Kidney epithelial cell (primary cell): ENCODE measurements around the gene RSRC1. TPM values are rescaled to one million over a fixed set of nuclear protein-coding genes. Genes with fewer than 3 reads are reported as not detected.
"Not testable (repeated sequence)": the region's sequence is repeated elsewhere in the genome, so short reads cannot be mapped to it uniquely, and the experiment has no call there.

Experiments used
- DNase-seq: peaks from one replicate; pipeline ENCODE4 v3.0.0-alpha.2; 2010; ENCODE audit warnings: low read depth
- H3K27me3 ChIP-seq: 2 replicates; pipeline ENCODE4 v1.6.0; 2011; ENCODE audit warnings: low read length; ENCODE audit not compliant: control insufficient read depth, insufficient read depth
- H3K36me3 ChIP-seq: 2 replicates; pipeline ENCODE4 v1.5.1; 2011; ENCODE audit warnings: low read length; ENCODE audit not compliant: control insufficient read depth, insufficient read depth
- H3K4me3 ChIP-seq: 2 replicates; pipeline ENCODE4 v1.5.1; 2011; ENCODE audit warnings: low read depth, mild to moderate bottlenecking, control low read depth, low read length
- total RNA-seq: library from RNA; depleted of rRNA; stranded (reverse); fragments of >200 nt; gene quantifications from 2 replicates; pipeline ENCODE4 v1.2.3, GENCODE V29; 2015
- TF ChIP-seq, protein P1 (sequence below): IDR thresholded peaks from 2 replicates; pipeline ENCODE4 v1.5.1; 2011; ENCODE audit warnings: mild to moderate bottlenecking, moderate library complexity, low read length, control low read depth, inconsistent platforms; ENCODE audit not compliant: insufficient read depth, poor library complexity, severe bottlenecking

Gene RSRC1
- total RNA-seq, 1 donor from 2014 or later: 27.4 TPM

GRCh38 chr3:158488670-158489069 is 378.8 kb downstream of the RSRC1 start:
- Histone ChIP-seq H3K4me3 (no peak overlapping the region), H3K27me3 (no peaks in the 10 kb centered on the region), H3K36me3 (no peaks in the 10 kb centered on the region)
- TF ChIP-seq, protein P1, sequence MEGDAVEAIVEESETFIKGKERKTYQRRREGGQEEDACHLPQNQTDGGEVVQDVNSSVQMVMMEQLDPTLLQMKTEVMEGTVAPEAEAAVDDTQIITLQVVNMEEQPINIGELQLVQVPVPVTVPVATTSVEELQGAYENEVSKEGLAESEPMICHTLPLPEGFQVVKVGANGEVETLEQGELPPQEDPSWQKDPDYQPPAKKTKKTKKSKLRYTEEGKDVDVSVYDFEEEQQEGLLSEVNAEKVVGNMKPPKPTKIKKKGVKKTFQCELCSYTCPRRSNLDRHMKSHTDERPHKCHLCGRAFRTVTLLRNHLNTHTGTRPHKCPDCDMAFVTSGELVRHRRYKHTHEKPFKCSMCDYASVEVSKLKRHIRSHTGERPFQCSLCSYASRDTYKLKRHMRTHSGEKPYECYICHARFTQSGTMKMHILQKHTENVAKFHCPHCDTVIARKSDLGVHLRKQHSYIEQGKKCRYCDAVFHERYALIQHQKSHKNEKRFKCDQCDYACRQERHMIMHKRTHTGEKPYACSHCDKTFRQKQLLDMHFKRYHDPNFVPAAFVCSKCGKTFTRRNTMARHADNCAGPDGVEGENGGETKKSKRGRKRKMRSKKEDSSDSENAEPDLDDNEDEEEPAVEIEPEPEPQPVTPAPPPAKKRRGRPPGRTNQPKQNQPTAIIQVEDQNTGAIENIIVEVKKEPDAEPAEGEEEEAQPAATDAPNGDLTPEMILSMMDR: no peak
- DNase-seq: no peak

DNA sequence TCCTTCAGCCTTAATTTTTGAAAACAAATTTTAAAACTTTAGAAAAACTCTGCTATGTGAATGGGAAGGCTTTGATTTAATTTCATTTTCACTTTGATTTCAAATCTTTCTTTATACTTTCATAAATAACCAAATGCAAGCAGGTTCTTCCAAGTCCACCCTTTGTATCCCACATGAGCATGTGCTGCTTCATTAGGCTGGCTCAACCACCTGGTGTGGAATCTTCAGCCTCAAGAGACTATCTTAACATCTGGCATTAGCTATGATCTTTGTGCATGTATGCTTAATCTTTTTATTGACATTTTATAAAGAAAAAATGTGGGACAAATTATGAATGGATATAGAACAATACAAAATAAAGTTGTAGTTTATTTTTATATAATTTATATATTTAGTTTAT is 379.3 kb downstream of the RSRC1 start:
- no peak for DNase-seq
- no peaks in the 10 kb centered on the region for H3K36me3 ChIP-seq
- no peaks in the 10 kb centered on the region for H3K27me3 ChIP-seq
- no peak overlapping the region for H3K4me3 ChIP-seq
- TF ChIP-seq, protein P1: no peak

GRCh38 chr3:158491968-158492367 is 382.1 kb downstream of the RSRC1 start:
- Histone ChIP-seq H3K36me3 (no peaks in the 10 kb centered on the region), H3K4me3 (no peak overlapping the region), H3K27me3 (no peaks in the 10 kb centered on the region)
- TF ChIP-seq, protein P1: no peak
- no peak for DNase-seq

- Histone ChIP-seq H3K4me3 (no peak overlapping the region), H3K27me3 (no peaks in the 10 kb centered on the region), H3K36me3 (no peaks in the 10 kb centered on the region)
- TF ChIP-seq, protein P1: no peak
- DNase-seq: no peak
Observed at GRCh38 chr3:158492685-158493084, 382.8 kb downstream of the RSRC1 start.

DNA sequence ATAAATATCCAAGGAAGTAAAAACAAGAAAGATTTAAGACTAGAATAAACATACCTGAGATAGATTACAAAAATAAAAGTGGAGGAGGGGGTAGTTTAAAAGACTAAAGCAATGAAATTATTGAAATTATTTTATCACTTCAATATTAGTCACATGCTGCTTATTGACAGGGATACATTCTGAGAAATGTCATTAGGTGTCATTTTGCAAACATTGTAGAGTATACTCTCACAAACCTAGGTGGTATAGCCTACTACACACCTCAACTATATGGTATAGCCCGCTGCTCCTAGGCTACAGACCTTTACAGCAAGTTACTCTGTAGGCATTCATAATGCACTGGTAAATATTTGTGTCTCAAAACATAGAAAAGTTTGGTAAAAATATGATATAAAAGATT is 384.0 kb downstream of the RSRC1 start:
- TF ChIP-seq, protein P1: no peak
- Histone ChIP-seq H3K36me3 (no peaks in the 10 kb centered on the region), H3K27me3 (no peaks in the 10 kb centered on the region), H3K4me3 (no peak overlapping the region)
- DNase-seq: no peak

DNA sequence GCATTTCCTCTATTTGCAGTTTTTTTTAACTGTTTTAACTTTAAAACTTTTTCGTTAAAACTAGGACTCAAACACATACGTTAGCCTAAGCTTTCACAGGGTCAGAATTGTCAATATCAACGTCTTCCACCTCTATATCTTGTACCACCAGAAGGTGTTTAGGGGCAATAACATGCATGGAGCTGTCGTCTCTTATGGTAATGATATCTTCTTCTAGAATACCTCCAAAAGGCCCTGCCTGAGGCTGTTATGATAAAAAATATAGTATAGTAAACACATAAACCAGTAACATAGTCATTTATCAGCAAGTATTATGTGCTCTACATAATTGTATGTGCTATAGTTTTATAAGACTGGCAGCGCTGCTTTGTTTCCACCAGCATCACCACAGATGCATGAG is 384.8 kb downstream of the RSRC1 start:
- no peaks in the 10 kb centered on the region for H3K36me3 ChIP-seq
- no peak overlapping the region for H3K4me3 ChIP-seq
- no peak for DNase-seq
- TF ChIP-seq, protein P1: no peak
- no peaks in the 10 kb centered on the region for H3K27me3 ChIP-seq

DNA sequence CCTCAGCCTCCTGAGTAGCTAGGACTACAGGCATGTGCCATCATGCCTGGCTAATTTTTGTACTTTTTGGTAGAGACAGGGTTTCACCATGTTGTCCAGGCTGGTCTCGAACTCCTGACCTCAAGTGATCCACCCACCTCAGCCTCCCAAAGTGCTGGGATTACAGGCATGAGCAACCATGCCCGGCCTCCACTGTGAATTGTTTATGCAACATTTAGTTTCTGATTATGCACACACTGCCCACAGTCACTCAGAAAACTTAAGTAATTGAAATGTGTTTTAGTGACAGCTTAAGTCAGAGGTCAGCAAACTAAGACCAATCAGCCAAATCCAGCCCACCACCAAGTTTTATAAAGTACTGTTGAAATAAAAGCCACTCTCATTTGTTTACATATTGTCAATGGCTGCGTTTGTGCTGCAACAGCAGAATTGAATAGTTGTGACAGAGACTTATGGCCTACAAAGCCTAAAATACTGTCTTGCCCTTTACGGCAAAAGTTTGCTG is 385.6 kb downstream of the RSRC1 start:
- not testable (repeated sequence) for DNase-seq, H3K4me3 ChIP-seq, H3K36me3 ChIP-seq, H3K27me3 ChIP-seq
